Activated T-cell treated with anti-CD3 and anti-CD28 coated beads, Interleukin-2, amount 50 U/mL, for 4 hours (primary cell): ENCODE measurements around the gene KRI1. TPM values are rescaled to one million over a fixed set of nuclear protein-coding genes. Genes with fewer than 3 reads are reported as not detected.
"Not testable (repeated sequence)": the region's sequence is repeated elsewhere in the genome, so short reads cannot be mapped to it uniquely, and the experiment has no call there.

Experiments
- ATAC-seq, 2 donors: fragments of 200-7000 bp; cut with Tn5 transposase; one replicate each; pipeline ENCODE4 v1.10.0; 2021
- DNase-seq: peaks from one replicate; pipeline ENCODE4 v3.0.0-alpha.2; 2020
- H3K27me3 Mint-ChIP-seq: one replicate; pipeline ENCODE4 v1.8.0; 2021; ENCODE audit warnings: low read depth, mixed read lengths
- H3K36me3 Mint-ChIP-seq: one replicate; pipeline ENCODE4 v1.8.0; 2022; ENCODE audit warnings: mixed read lengths; ENCODE audit not compliant: insufficient read depth
- H3K4me1 Mint-ChIP-seq: one replicate; pipeline ENCODE4 v1.8.0; 2021; ENCODE audit warnings: low read depth, mixed read lengths
- H3K4me3 Mint-ChIP-seq: one replicate; pipeline ENCODE4 v1.8.0; 2021; ENCODE audit warnings: mild to moderate bottlenecking, moderate library complexity, mixed read lengths
- H3K9me3 Mint-ChIP-seq: one replicate; pipeline ENCODE4 v1.8.0; 2021; ENCODE audit warnings: mixed read lengths
- total RNA-seq, 3 donors: library from RNA; stranded (reverse); gene quantifications; one replicate each; pipeline ENCODE4 v1.2.1, GENCODE V29; 2021

Gene KRI1
- total RNA-seq, 3 donors from 2014 or later: 74.2 to 95.4 (median 87.4) TPM

DNA sequence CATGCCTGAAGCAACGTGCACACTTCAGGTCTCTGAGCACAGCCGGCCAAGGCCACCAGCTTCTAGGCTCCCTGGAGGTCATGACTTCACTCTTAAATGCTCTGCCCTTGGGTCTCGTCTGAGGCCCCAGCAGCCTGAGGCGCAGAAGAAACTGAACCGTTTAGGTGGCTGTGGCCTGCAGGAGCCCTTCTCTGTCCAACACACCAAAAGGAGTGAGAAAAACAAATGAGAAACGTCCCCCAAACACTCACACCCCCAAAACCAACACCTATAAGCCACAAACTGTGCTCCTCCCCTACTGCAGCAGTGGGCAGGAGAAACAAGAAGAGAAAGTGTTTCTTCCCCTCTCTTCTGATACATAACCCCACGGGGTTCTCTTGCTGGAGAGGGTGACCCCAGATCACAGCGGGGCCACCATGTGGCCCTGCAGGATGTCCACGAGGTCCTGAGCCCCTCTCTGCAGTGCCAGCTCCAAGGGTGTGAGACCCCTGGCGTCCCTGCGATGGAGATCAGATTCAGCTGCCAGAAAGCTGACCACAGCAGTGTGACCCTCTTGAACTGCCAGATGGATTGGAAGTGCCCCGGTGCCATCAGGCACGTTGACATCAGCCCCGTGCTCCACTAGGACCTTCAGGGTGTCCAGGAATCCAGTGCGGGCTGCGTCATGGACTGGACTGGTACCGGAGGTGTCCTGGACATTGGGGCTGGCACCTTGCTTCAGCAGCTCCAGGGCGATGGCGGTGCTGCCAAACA lies 1.0 kb upstream of the KRI1 start:
- peaks cover 5% of the 10 kb centered on the region for H3K36me3 Mint-ChIP-seq
- H3K4me3 Mint-ChIP-seq: peak overlapping the region; percentile 91
- peak; percentile 6 to 10 for ATAC-seq
- peaks cover 43% of the 10 kb centered on the region for H3K4me1 Mint-ChIP-seq
- no peaks in the 10 kb centered on the region for H3K9me3 Mint-ChIP-seq
- no peaks in the 10 kb centered on the region for H3K27me3 Mint-ChIP-seq
- DNase-seq: no peak

DNA sequence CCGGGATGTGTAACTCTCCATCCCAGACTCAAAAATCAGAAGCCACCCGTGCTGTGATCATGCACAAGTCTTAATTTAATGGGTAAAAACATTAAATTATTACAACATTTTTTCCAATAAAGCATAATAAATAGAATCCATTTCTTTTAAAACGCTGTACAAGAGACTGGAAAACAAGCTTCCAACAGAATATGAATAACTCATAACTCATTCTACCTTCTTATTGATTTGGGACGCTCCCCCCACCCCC lies 523 bp upstream of the KRI1 start:
- DNase-seq (no peak), ATAC-seq (no peak)
- Mint-ChIP-seq H3K27me3 (no peaks in the 10 kb centered on the region), H3K36me3 (peaks cover 10% of the 10 kb centered on the region), H3K4me3 (peak overlapping the region; percentile 91), H3K9me3 (no peaks in the 10 kb centered on the region), H3K4me1 (peaks cover 43% of the 10 kb centered on the region)

DNA sequence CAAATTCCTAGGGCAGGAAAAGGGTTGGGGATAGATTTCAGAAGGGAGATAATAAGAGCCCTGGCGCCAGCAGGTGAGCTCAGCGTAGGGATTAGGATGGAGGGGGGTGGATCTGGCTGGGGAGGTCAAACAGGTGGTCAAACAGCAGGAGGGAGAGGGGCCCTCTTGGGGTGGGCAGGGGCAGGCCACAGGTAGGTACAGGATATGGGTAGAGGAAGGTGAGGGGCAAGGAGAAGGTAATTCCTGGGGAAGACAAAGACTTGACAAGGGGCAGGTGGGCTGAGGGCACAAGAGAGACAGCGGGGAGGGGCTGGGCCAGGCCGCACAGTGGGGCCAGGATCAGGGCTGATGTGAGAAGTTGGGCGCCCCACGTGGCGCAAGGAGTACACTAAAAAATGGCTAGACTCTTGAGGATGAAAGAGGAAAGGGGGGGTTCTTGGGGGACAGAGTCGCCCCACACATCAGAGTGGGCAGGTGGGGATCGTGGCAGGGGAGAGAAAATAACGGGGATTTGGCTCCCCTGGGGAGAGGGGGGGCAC lies 713 bp downstream of the KRI1 start:
- no peaks in the 10 kb centered on the region for H3K27me3 Mint-ChIP-seq
- no peaks in the 10 kb centered on the region for H3K9me3 Mint-ChIP-seq
- DNase-seq (peak; percentile 49), ATAC-seq (peak; percentile 10 to 15)
- H3K4me3 Mint-ChIP-seq: peak overlapping the region; percentile 91
- H3K4me1 Mint-ChIP-seq: peaks cover 41% of the 10 kb centered on the region
- peaks cover 20% of the 10 kb centered on the region for H3K36me3 Mint-ChIP-seq

DNA sequence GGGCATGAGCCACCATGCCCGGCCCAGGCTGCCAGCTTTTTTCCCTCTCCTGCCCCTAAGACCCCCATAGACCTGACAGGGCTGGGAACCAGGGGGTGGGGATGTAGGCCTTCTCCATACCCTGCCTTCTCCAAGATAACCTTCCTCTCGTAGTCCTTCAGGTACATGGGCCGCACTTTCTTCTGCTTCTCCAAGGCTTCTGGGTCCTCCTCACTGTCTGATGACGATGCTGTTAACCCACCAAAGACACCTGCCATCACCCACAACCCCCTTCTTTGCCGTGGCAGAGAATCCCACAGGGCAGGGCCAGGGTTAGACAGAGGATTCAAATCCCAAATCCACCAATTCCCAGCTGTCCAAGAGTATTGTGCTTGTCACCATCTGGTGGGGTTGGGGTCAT lies 3.2 kb downstream of the KRI1 start:
- ATAC-seq (no peak), DNase-seq (no peak)
- no peaks in the 10 kb centered on the region for H3K9me3 Mint-ChIP-seq
- H3K4me1 Mint-ChIP-seq: peaks cover 27% of the 10 kb centered on the region
- peaks cover 30% of the 10 kb centered on the region for H3K36me3 Mint-ChIP-seq
- no peaks in the 10 kb centered on the region for H3K27me3 Mint-ChIP-seq
- no peak overlapping the region for H3K4me3 Mint-ChIP-seq

DNA sequence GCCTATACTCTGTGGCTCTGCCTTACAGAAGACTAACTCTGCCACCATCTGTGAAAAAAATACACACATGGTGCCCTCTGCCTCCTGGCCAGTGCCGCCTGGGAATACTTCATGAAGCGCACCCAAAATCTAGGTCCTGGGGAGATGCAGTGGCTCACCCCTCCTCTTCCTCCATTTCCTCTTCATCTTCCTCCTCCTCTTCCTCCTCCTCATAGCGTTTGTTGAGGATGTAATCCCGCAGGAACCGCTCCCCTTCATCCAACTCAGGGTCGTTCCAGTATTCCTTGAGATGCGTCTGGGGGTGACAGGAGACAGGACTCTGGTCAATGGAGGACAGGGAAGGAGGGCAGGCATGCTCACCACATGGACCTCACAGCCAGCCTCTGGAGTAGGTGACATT lies 5.7 kb downstream of the KRI1 start:
- no peak for DNase-seq
- ATAC-seq: no peak
- no peaks in the 10 kb centered on the region for H3K27me3 Mint-ChIP-seq
- H3K9me3 Mint-ChIP-seq: no peaks in the 10 kb centered on the region
- no peak overlapping the region for H3K4me3 Mint-ChIP-seq
- peaks cover 19% of the 10 kb centered on the region for H3K4me1 Mint-ChIP-seq
- H3K36me3 Mint-ChIP-seq: peaks cover 31% of the 10 kb centered on the region

DNA sequence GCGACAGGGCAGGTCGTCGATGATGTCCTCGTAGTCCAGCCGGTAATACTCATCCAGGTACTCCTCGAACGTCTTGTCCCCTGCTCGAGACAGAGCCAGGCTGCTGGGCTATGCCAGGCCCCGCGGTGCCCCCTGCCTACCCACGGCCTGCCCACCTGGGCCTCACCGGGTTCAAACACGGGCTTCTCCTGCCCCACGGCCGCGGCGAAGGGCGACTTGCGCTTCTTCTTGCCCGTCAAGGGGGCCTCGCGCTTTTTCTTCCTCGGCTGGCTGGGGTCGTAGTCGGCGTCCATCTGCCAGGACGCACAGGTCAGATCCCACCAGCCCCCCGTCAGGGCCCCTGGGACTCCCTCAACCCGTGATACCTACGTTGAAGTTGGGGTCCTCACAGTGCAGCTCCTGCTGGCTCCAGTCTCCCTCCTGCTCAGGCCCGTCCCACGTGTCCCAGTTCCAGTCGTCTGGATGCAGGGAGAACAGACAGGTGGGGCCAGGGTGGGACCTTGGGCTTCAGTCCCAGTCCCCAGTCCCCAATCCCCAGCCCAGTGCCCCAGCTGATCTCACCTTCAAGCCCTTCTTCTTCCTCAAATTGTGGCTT lies 8.1 kb downstream of the KRI1 start:
- H3K4me1 Mint-ChIP-seq: peaks cover 34% of the 10 kb centered on the region
- peaks cover 31% of the 10 kb centered on the region for H3K36me3 Mint-ChIP-seq
- DNase-seq (no peak), ATAC-seq (no peak)
- H3K9me3 Mint-ChIP-seq: no peaks in the 10 kb centered on the region
- H3K4me3 Mint-ChIP-seq: no peak overlapping the region
- no peaks in the 10 kb centered on the region for H3K27me3 Mint-ChIP-seq

DNA sequence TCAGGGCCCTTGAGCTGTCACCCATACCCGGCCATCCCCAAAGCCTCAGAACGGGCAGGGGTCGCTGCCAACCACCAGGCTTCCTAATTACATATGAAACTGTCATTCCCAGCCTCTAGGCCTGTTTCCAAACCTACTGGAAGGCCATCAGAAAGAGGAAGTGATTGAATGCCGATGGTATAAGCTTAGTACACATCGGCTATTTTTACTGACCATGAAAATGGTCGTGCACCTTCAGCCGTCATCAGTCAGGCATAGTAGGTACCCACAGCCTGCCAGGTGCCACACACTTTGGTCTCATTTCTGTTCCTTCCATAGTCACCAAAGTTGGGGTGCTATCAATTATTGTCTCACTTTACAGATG lies 10.2 kb downstream of the KRI1 start:
- Mint-ChIP-seq H3K4me3 (no peak overlapping the region), H3K9me3 (no peaks in the 10 kb centered on the region), H3K4me1 (peaks cover 41% of the 10 kb centered on the region), H3K36me3 (peaks cover 19% of the 10 kb centered on the region), H3K27me3 (no peaks in the 10 kb centered on the region)
- DNase-seq: no peak
- no peak for ATAC-seq

DNA sequence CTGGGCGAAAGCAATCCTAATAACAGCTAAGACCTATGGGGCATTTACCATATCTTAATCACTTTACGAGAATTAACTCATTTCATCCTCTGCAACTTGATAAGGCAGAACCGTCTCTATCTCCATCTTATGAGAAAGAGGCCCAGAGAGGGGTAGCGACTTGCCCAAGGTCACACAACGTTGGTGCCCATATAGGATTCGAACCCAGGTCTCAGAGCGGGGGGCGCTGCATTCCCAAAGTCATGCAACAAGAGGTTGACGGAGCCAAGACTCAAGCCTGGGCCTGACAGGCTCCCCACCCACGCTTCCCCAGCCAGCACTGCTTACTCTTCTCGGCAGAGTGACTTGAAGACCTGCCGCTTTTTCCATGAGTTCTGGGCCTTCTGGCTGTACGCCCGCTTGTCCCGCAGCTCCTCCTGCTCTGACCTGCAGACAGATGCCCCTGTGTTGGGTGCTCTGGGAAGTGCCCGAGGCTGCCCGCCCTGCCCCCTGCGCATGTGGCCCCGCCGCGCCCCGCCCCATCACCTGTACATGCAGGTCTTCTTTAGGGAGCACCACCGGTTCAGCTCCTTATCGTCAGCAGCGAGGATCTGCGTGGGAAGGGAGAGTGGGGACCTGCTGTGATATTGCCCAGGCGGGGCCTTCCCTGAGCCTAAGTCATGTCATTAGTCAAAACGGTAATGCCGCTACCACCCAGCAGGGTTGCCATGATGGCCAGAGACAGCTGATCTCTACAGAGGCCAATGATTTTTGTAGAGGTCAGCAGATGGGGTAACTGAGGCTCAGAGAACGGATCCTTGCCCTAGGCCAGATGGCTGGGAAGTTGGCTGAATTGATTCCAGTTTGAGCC lies 10.8 kb downstream of the KRI1 start:
- H3K9me3 Mint-ChIP-seq: no peaks in the 10 kb centered on the region
- H3K4me3 Mint-ChIP-seq: no peak overlapping the region
- H3K36me3 Mint-ChIP-seq: peaks cover 18% of the 10 kb centered on the region
- no peaks in the 10 kb centered on the region for H3K27me3 Mint-ChIP-seq
- DNase-seq: no peak
- peaks cover 41% of the 10 kb centered on the region for H3K4me1 Mint-ChIP-seq
- ATAC-seq: peak in 1 of 2 donors; percentile 19

DNA sequence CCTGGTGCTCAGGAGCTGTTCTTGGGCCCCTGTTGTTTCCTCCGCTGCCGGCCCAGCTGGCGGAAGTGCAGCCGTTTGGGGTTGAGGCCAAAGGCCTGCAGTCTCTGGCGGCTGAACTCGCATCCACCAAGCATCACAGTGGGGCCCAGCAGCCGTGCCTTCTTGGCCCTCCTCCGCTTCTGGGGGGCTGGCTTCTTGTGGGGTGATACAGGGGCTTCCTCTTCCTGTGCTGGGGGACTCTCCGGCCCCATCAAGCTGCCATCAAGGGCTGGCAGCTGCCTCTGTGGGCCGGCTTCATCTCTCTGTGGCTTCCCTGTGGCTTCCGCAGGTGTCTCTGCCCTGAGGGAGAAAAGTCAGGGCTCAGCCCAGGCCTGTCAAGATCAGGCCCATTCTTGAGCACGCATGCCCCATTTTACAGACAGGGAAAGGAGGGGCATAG lies 11.8 kb downstream of the KRI1 start:
- H3K36me3 Mint-ChIP-seq: peaks cover 13% of the 10 kb centered on the region

DNA sequence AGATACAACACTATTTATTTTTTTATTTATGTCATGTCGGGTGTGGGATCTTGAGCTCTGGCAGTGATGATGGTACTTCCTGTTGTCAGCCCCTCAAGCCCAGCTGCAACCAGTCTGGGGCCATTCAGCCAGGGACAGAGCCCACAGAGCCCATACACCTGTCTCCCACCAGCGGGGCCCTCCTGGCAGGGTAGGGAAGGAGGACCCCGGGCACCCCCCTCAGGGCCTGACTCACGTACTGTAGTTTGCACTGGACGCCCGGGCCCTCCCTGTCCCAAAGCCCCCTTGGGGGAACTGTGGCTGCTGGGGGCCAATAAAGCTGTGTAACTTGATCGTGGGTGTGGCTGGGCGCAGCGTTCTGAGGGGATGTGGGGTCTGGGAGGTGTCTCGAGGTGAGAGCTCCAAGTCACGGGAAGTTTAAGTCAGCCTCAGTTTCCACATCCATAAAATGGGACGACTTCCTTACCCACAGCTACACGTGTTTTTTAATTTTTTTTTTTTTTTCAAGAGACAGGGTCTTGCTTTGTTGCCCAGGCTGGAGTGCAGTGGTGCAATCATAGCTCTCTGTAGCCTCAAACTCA lies 12.6 kb downstream of the KRI1 start:
- DNase-seq: no peak
- H3K27me3 Mint-ChIP-seq: no peaks in the 10 kb centered on the region
- no peaks in the 10 kb centered on the region for H3K9me3 Mint-ChIP-seq
- H3K4me1 Mint-ChIP-seq: peaks cover 41% of the 10 kb centered on the region
- no peak for ATAC-seq
- H3K36me3 Mint-ChIP-seq: peaks cover 10% of the 10 kb centered on the region
- peak overlapping the region; percentile 38 for H3K4me3 Mint-ChIP-seq

More for the DNA sequence above, 11.8 kb downstream of the KRI1 start:
- Mint-ChIP-seq H3K27me3 (no peaks in the 10 kb centered on the region), H3K4me3 (peak overlapping the region; percentile 26), H3K4me1 (peaks cover 41% of the 10 kb centered on the region), H3K9me3 (no peaks in the 10 kb centered on the region)
- ATAC-seq: peak; percentile 43 to 61
- peak; percentile 30 for DNase-seq

DNA sequence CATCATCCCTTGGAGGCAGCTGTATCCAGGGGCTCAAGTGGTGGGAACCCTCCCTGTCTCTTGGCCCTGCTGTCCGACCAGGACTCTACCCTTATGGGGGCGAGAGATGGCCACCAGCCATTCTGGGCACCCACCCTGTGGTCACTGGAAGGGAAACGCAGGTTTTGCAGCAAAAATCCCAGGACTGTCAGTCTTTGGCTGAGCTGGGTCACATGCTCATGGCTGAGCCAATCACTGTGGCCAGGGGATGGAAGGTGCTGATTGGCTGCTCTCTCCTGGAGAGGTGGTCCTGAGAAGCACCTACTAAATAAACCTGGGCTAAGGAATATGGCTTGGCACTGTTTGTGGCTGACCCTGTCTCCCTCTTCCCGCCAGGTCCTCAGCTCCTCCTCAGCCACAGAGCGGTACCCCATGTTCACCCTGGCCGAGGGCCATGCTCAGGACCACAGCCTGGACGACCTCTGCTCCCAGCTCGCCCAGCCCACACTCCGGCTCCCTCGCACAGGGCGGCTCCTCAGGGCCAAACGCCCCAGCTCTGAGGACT lies 13.2 kb downstream of the KRI1 start:
- Mint-ChIP-seq H3K27me3 (no peaks in the 10 kb centered on the region), H3K4me3 (no peak overlapping the region), H3K4me1 (peaks cover 41% of the 10 kb centered on the region), H3K36me3 (peaks cover 9% of the 10 kb centered on the region), H3K9me3 (no peaks in the 10 kb centered on the region)
- peak; percentile 61 to 65 for ATAC-seq
- DNase-seq: no peak

DNA sequence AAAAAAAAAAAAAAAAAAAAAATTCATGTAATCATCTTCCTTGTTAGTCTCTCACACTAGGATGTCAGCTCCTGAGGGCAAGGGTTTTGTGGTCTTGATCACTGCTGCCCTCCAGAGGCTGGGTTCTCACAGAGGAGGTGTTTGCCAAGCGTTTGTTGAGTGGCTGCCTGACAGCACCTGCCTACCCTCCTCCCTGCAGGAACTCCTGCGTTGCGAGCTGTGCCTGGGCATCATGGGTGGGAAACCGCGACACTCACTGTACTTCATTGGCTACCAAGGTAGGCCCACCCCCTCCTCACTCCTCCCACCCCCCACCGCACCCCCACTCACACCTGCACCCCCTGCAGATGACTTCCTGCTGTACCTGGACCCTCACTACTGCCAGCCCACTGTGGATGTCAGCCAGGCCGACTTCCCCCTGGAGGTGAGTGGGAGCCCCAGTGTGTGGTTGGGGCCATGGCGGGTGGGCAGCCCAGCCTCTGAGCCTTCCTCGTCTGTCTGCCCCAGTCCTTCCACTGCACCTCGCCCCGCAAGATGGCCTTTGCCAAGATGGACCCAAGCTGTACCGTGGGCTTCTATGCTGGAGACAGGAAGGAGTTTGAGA lies 14.0 kb downstream of the KRI1 start:
- peak in 1 of 2 donors; percentile 36 for ATAC-seq
- Mint-ChIP-seq H3K9me3 (no peaks in the 10 kb centered on the region), H3K27me3 (no peaks in the 10 kb centered on the region), H3K36me3 (peaks cover 9% of the 10 kb centered on the region), H3K4me3 (no peak overlapping the region), H3K4me1 (peaks cover 41% of the 10 kb centered on the region)
- no peak for DNase-seq

DNA sequence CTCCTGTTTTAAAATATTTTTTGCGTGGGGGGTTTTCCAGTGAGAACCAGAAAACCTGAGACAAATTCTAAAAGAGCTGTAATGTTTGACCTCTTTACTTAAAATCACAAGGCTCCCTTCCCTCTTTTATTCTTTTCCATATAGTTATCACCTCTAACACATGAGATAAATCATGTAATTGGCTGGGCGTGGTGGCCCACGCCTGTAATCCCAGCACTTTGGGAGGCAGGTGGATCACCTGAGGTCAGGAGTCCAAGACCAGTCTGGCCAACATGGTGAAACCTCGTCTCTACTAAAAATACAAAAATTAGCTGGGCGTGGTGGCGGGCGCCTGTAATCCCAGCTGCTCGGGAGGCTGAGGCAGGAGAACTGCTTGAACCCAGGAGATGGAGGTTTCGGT lies 14.8 kb downstream of the KRI1 start:
- ATAC-seq, H3K9me3 Mint-ChIP-seq, H3K36me3 Mint-ChIP-seq, H3K27me3 Mint-ChIP-seq, H3K4me3 Mint-ChIP-seq, DNase-seq: not testable (repeated sequence)
- H3K4me1 Mint-ChIP-seq: peaks cover 40% of the 10 kb centered on the region

DNA sequence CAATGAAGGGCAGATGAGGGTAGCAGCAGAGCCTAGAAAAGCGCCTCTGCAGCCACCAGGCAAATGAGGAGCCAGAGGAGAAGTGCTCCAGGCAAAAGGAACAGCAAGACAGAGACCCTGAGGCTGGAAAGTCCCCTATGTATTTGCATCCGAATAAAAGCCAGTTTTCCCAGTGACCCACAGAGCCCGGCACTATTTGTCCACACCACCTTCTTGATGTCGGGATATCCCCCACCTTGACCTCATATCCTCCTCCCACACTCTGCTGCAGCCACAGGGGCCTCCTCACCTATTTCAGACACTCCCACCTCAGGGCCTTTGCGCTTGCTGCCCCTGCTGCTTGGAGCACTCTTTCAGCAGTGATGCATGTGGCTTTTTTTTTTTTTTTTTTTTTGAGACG lies 15.5 kb downstream of the KRI1 start:
- Mint-ChIP-seq H3K9me3 (no peaks in the 10 kb centered on the region), H3K36me3 (peaks cover 7% of the 10 kb centered on the region), H3K27me3 (no peaks in the 10 kb centered on the region), H3K4me3 (no peak overlapping the region), H3K4me1 (peaks cover 34% of the 10 kb centered on the region)
- ATAC-seq (no peak), DNase-seq (no peak)
